T47D (cell line): ENCODE results near the gene ARHGAP28.
"Not testable (repeated sequence)": the region's sequence is repeated elsewhere in the genome, so short reads cannot be mapped to it uniquely, and the experiment has no call there.

Experiments used
- DNase-seq, 2 experiments: peaks; one replicate each; pipeline versions ENCODE4 v3.0.0 to v3.0.0-alpha.2; 2011 to 2012; ENCODE audit warnings: low read depth in 1 of 2, low spot score in 1 of 2
- JUND ChIP-seq: IDR thresholded peaks from 2 replicates; pipeline ENCODE4 v1.6.1; 2012; ENCODE audit warnings: low read depth
- in situ Hi-C: cut with HindIII; loops from 2 replicates; pipeline ENCODE4 v1.10.0; 2016; ENCODE audit warnings: low sequenced_read_pairs, low pct_unique_long_range_greater_than_20kb

ARHGAP28 gene

DNA sequence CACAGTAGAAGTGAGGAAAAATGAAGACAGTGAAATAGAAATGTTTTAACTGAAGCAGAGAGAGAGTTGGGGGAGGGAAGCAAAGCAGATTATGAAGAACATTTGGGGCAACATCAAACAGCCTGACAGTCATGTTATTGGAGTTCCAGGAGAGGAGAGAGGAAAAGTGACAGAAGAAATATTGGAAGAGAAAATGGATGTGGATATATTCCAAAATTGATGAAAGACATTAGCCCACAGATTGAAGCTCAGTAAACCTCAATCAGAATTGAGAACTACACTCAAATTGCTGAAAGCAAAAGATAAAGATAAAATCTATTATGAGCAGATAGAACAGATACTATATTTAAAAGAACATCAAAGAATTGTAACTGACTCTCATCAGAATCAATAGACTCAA lies 90.8 kb downstream of the ARHGAP28 start:
- no peak for TF ChIP-seq JUND
- in situ Hi-C loops = no loop called here
- no peak for DNase-seq

DNA sequence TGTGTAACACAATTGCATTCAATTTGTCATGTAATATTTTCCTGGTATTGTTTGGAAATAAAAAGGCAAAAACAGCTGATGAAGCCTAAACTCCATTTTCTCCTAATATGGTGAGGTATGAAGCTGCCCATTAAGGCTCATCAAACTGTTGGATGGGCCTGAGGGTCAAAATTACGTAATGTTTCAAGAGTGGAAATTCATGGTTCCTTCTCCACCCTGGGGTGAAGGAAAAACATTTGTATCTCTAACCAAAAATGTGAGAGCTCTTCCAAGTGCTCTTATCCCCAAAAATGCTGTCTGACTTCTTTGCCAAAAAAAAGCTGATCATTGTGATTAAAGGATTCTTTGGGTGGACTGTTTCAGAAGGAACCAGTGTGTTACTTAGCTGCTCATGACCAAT lies 91.8 kb downstream of the ARHGAP28 start:
- in situ Hi-C loops = no loop called here
- no peak for TF ChIP-seq JUND
- DNase-seq = no peak

DNA sequence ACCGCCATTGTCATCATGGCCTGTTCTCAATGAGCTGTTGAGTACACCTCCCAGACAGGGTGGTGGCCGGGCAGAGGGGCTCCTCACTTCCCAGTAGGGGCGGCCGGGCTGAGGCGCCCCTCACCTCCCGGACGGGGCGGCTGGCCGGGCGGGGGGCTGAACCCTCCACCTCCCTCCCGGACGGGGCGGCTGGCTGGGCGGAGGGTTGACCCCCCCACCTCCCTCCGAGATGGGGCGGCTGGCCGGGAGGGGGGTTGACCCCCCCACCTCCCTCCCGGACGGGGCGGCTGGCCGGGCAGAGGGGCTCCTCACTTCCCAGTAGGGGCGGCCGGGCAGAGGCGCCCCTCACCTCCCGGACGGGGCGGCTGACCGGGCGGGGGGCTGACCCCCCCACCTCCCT lies 97.6 kb downstream of the ARHGAP28 start:
- DNase-seq, in situ Hi-C loops: not testable (repeated sequence)

DNA sequence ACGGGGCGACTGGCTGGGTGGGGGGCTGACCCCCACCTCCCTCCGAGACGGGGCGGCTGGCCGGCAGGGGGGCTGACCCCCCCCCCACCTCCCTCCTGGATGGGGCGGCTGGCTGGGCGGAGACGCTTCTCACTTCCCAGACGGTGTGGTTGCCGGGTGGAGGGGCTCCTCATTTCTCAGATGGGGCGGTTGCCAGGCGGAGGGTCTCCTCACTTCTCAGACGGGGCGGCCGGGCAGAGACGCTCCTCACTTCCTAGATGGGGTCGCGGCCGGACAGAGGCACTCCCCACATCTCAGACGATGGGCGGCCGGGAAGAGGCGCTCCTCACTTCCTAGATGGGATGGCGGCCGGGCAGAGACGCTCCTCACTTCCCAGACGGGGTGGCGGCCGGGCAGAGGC lies 98.0 kb downstream of the ARHGAP28 start:
- in situ Hi-C loops, DNase-seq: not testable (repeated sequence)

DNA sequence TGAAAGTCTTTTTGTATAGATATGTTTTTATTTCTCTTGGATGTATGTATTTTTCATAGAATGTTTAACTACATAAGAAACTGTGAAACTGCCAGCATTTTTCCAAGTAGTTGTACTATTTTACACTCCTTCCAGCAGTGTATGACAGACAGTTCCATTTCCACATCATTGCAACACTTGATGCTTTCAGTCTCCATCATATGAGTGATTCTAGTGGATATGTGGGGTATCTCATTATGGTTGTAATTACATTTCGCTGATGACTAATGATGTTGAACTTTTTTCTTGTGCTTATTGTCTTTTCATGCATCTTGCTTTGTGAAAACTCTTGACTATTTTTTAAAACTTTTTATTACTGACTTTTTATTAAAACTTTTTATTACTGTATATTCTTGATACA lies 101.4 kb downstream of the ARHGAP28 start:
- TF ChIP-seq JUND = no peak
- in situ Hi-C loops = no loop called here
- DNase-seq = no peak

DNA sequence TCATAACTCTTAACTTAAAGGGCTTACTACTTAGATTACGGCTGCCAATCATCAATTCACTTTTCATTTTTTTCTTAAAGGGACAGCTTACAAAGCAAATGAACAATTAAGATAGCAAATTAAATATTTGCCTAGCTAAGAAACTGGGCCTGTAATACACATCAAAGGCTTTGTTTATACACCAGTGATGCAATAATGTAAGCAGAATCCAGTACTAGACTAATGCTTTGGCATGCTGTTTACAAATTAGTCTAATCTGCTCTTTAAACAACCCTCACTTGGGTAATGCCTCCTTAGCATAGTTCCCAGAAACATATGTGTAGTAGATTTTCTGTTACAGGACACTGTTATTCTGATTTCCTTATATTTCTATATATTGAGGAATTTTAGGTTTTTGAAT lies 105.8 kb downstream of the ARHGAP28 start:
- in situ Hi-C loops = no loop called here
- no peak for TF ChIP-seq JUND
- no peak for DNase-seq

DNA sequence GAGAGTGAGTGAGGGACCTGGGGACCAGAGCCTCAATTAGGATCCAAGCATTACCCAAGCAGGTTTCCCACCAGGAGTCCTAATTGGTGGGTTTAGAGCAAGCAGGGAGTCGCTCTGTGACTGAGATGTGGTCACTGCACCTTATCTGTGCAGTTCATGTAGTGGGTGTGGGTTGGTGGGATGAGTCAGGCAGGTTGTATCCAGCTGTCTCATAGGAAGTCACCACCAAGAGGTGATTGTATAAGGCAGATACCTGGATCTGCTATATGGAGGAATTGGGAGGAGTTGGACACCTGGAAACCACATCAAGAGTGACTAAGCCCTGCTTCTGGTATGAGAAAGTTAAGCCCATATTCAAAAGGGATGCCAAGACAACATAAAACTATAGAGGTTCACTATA lies 106.8 kb downstream of the ARHGAP28 start:
- TF ChIP-seq JUND = no peak
- DNase-seq = no peak
- in situ Hi-C loops = no loop called here

DNA sequence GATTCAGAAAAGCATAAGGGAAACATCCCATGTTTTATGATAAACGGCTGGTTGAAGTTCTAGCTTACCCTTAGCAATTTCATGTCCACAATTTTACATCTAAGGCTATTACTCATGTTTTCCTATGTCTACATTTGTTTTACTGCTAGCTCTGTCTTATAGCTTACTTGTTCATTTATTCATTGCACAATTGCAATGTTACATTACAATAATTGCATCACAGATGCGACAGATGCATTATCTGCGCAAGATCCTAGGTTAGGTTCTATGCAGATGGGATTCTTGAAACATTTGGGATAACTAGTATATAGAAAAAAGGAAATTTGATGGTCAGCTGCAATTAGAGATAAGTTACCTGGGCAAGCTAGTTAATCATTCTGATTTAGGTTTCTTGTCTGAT lies 108.4 kb downstream of the ARHGAP28 start:
- in situ Hi-C loops = no loop called here
- no peak for DNase-seq
- TF ChIP-seq JUND = no peak

DNA sequence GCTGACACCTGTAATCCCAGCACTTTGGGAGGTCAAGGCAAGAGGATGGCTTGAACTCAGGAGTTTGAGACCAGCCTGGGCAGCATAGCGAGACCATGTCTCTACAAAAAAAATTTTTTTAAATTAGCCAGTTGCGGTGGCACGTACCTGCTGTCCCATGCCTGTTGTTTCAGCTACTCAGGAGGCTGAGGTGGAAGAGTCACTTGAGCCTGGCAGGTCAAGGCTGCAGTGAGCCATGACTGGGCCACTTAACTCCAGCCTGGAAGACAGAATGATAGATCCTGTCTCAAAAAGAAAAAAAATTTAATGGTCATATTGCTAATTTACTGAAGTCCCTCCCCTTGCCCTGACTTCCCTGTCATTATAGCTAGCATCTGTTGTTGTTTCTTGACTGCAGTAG lies 112.6 kb downstream of the ARHGAP28 start:
- TF ChIP-seq JUND = no peak
- in situ Hi-C loops = no loop called here
- no peak for DNase-seq

DNA sequence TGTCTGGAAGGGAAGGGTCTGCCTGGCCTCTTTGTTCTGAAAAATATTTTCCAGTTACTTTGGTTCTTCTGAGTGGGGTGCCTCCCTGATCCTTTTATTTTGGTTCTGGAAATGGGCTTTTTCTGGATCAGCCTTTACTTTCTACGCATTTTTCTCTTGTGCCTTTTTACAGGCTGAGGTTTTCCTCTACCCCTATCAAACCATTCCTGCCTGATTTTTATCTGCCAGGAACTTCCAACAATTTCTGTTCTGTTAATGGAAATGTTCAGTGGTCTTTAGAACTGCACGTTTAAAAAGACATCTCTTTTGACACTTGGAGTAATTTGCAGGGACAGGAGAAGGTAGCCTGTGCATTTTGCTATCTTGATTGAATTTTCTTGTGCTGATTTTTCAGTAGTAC lies 113.8 kb downstream of the ARHGAP28 start:
- in situ Hi-C loops = no loop called here

DNA sequence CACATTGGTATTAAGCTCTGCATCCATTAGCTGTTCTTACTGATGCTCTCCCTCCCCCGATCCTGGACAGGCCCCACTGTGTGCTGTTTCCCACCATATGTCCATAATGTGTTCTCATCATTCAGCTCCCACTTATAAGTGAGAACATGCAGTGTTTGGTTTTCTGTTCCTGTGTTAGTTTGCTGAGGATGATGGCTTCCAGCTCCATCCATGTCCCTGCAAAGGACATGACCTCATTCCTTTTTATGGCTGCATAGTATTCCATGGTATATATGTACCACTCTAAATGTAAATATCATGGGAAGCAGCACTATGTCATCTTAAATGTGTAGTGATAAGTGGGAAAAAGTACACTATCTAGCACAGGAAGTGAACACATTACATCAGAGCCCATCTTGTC lies 116.0 kb downstream of the ARHGAP28 start:
- DNase-seq, in situ Hi-C loops: not testable (repeated sequence)

More for the DNA sequence above, 113.8 kb downstream of the ARHGAP28 start:
- DNase-seq = no peak
- no peak for TF ChIP-seq JUND

DNA sequence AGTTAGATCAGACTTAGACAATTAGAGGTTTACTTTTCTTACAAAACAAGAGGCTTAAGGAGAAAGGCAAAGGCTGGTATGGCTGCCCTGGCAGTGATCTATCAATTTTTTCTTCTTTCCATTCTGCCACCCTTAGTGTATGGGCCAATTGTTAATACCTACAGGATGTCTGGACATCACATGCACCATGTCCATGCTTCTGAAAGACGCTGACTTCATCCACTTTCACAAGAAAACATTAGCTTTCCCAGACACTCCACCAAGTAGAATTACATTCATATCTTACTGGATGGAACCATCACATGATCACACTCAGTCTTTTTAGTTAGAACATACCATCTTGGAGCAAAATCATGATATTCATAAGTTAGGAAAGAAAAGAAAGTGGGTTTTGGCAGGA lies 120.9 kb downstream of the ARHGAP28 start:
- in situ Hi-C loops = no loop called here
- DNase-seq = no peak
- TF ChIP-seq JUND = no peak

DNA sequence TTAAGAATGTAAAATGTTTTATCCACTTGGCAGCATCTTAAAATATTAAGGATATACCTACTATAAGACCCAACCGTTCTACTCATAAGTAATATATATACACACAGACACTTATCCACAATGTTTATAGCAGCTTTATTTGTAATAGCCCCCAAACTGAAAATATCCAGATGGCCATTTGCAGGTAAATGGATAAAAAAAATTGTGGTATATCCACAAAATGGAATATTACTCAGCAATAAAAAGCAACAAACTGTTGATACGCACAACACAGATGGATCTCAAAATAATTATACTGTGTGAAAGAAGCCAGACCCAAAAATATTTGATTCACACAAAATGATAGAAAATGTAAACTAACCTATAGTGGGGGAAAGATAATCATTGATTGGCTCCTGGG lies 122.0 kb downstream of the ARHGAP28 start:
- TF ChIP-seq JUND = no peak
- in situ Hi-C loops = no loop called here
- no peak for DNase-seq

DNA sequence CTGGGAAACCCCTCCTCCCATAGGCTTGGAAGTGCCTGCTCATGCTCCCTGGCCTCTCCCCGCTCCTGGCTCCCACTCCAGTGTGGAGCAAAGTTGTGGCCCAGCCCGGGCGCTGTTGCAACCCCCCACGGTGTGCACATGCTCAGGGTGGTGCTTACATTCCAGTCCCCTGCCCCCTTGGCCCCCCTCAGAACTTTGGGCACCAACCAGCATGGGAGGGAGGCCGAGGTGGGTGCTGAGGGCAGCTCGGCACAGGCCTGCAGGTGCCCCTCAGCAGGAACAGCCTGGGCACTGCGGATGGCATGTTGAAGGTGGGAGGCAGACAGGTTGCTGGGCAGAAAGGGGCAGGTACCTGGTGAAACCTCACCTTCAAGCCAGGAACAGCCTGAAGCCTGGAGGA lies 125.3 kb downstream of the ARHGAP28 start:
- in situ Hi-C loops = no loop called here
- no peak for DNase-seq
- TF ChIP-seq JUND = no peak

DNA sequence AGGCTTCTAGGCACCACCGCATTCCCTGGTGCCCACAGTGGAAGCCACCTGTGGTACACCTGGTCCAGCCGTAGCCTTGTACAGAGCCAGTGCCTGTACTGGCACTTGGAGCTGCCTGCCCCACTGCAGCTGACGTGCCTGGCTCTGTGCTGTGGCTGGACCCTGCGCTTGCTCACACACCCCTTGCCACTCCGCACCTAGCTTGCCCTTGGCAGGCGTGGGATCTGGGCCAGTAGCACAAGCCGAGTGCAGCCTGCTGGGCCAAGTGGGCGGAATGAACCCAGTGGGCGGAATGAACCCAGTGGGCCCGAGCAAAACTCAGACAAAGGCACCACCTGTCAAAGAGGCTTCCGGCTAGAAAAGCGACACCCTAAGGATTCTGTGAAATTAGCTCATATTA lies 126.3 kb downstream of the ARHGAP28 start:
- TF ChIP-seq JUND = no peak
- no peak for DNase-seq
- in situ Hi-C loops = no loop called here
